ENCODE results near the gene ZGPAT. TPM values are rescaled to one million over a fixed set of nuclear protein-coding genes. Genes with fewer than 3 reads are reported as not detected.

Gene ZGPAT
- total and polyA plus RNA-seq, 2 of the 13 experiments (the other 11 are each of a cell fraction or from before 2014, with no cell fraction given), result 23.0 to 41.9 TPM

GRCh38 chr20:63746751-63747315 lies 39.0 kb downstream of the ZGPAT start (continued):
- TF ChIP-seq, protein P1, sequence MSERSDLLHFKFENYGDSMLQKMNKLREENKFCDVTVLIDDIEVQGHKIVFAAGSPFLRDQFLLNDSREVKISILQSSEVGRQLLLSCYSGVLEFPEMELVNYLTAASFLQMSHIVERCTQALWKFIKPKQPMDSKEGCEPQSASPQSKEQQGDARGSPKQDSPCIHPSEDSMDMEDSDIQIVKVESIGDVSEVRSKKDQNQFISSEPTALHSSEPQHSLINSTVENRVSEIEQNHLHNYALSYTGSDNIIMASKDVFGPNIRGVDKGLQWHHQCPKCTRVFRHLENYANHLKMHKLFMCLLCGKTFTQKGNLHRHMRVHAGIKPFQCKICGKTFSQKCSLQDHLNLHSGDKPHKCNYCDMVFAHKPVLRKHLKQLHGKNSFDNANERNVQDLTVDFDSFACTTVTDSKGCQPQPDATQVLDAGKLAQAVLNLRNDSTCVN (CRISPR knock-in tag; IDR thresholded peaks at IDR 0.05; ENCODE audit: borderline replicate concordance), result no peak

- in situ Hi-C loops (cut with HindIII; ENCODE audit: extremely low pct_ligation_motif_present, low pct_unique_long_range_greater_than_20kb) (no loop called here), intact Hi-C loops (cut with micrococcal nuclease; ENCODE audit: unreplicated experiment) (loop anchor here (10.0 kb wide), 1 partner anchor 117 kb away; the partner anchor contains the start of genes ABHD16B and TPD52L2)
- peak overlapping the region; percentile 44 for H3K4me2 ChIP-seq (ENCODE audit: low read depth, low read length)
- no peaks in the 10 kb centered on the region for H3K27me3 ChIP-seq (ENCODE audit: control insufficient read depth in 1 of 2, insufficient read depth in 2 of 2, low read length in 2 of 2)
- no peak overlapping the region for H2AFZ ChIP-seq (ENCODE audit: low read length)
- peaks cover 11 to 12% of the 10 kb centered on the region in 2 experiments; a peak in 4 of 5 replicates for H3K36me3 ChIP-seq (replicated peaks in 1 of 2; ENCODE audit: control insufficient read depth in 1 of 2, insufficient read depth in 2 of 2, low read length in 2 of 2)
- no TSS peak for BruUV-seq (replicated peaks)
- ATAC-seq, result peak; percentile 44
- H3K4me3 ChIP-seq (replicated peaks in 1 of 3; ENCODE audit: insufficient read depth in 1 of 3, low read depth in 2 of 3, low read length in 3 of 3), result peak overlapping the region in 2 of 3 experiments; percentile 17 to 47; a peak in 1 of 6 replicates
- no peak for FAIRE-seq
- no peak for DNase-seq (ENCODE audit: low spot score)
- 11% methylated on average over 6 of the region's 13 CpGs for WGBS (ENCODE audit: low lambda C conversion rate)
- peaks cover 70% of the 10 kb centered on the region for H3K4me1 ChIP-seq (ENCODE audit: insufficient read depth, low read length)
- POLR2A ChIA-PET, result interaction anchor here (1.0 to 5.1 kb wide), 3 partner anchors 10 to 209 kb away, joined by 3 to 28 read pairs (median 4); partner anchors contain the start of genes ARFRP1, LIME1, SLC2A4RG and UCKL1
- CTCF ChIA-PET (ENCODE audit: low intra/inter-chr PET ratio, low total read pairs), result no interaction called here
- no peaks in the 10 kb centered on the region for H3K79me2 ChIP-seq (ENCODE audit: insufficient read depth, low read length)
- H4K20me1 ChIP-seq (ENCODE audit: insufficient read depth, low read length), result no peaks in the 10 kb centered on the region
- H3K9me3 ChIP-seq (ENCODE audit: low read length), result no peaks in the 10 kb centered on the region
- no peak overlapping the region for H3K9ac ChIP-seq (ENCODE audit: insufficient read depth, low read depth, low read length)
- peak overlapping the region; percentile 13 for H3K27ac ChIP-seq (ENCODE audit: extremely low read length, insufficient read depth, low read length)
- TF ChIP-seq ZFX (CRISPR knock-in tag; IDR thresholded peaks at IDR 0.05; ENCODE audit: low read depth) (peak; percentile 4; the same call in 1 of the 2 replicates), RNF2 (conservative IDR thresholded peaks at IDR 0.05; ENCODE audit: low read depth) (0 out of 2 replicates have a peak, but pooled peaks have one; percentile 23), SALL2 (CRISPR knock-in tag; IDR thresholded peaks at IDR 0.05) (0 out of 2 replicates have a peak, but pooled peaks have one; percentile 28), SKI (IDR thresholded peaks at IDR 0.05; ENCODE audit: partially characterized antibody) (peak; percentile 19), MYC (CRISPR knock-in tag; IDR thresholded peaks at IDR 0.05; ENCODE audit: borderline replicate concordance) (peak; percentile 42; the same call in 1 of the 2 replicates), ZNF839 (CRISPR knock-in tag; IDR thresholded peaks at IDR 0.05; ENCODE audit: borderline replicate concordance) (0 out of 2 replicates have a peak, but pooled peaks have one; percentile 20), HIC2 (CRISPR knock-in tag; IDR thresholded peaks at IDR 0.05; ENCODE audit: low read depth) (peak; percentile 37), BCL6 (CRISPR knock-in tag; IDR thresholded peaks at IDR 0.05) (0 out of 2 replicates have a peak, but pooled peaks have one; percentile 17), NBN (conservative IDR thresholded peaks at IDR 0.05) (no peak), MAZ (IDR thresholded peaks at IDR 0.05; ENCODE audit: borderline replicate concordance, low read depth, low read length) (no peak), MAZ (CRISPR knock-in tag; IDR thresholded peaks at IDR 0.05; ENCODE audit: low read depth) (peak; percentile 18; the same call in 1 of the 2 replicates), ZNF563 (CRISPR knock-in tag; IDR thresholded peaks at IDR 0.05) (peak; percentile 32; the same call in 1 of the 2 replicates), SIN3A (IDR thresholded peaks at IDR 0.05; ENCODE audit: borderline replicate concordance, low read depth, low read length) (no peak), HNRNPL (IDR thresholded peaks at IDR 0.05; ENCODE audit: low read depth, low read length) (peak; percentile 94), ZNF776 (CRISPR knock-in tag; IDR thresholded peaks at IDR 0.05) (0 out of 2 replicates have a peak, but pooled peaks have one; percentile 64)
- TF ChIP-seq, protein P2, sequence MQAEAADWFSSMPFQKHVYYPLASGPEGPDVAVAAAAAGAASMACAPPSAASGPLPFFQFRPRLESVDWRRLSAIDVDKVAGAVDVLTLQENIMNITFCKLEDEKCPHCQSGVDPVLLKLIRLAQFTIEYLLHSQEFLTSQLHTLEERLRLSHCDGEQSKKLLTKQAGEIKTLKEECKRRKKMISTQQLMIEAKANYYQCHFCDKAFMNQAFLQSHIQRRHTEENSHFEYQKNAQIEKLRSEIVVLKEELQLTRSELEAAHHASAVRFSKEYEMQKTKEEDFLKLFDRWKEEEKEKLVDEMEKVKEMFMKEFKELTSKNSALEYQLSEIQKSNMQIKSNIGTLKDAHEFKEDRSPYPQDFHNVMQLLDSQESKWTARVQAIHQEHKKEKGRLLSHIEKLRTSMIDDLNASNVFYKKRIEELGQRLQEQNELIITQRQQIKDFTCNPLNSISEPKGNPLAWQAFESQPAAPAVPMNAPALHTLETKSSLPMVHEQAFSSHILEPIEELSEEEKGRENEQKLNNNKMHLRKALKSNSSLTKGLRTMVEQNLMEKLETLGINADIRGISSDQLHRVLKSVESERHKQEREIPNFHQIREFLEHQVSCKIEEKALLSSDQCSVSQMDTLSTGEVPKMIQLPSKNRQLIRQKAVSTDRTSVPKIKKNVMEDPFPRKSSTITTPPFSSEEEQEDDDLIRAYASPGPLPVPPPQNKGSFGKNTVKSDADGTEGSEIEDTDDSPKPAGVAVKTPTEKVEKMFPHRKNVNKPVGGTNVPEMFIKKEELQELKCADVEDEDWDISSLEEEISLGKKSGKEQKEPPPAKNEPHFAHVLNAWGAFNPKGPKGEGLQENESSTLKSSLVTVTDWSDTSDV (CRISPR knock-in tag; IDR thresholded peaks at IDR 0.05), result peak; percentile 69; the same call in 1 of the 2 replicates
These were observed 39.8 kb downstream of the ZGPAT start for GRCh38 chr20:63747622-63748069.
